Measurements from ENCODE around the gene TM7SF3. TPM values are rescaled to one million over a fixed set of nuclear protein-coding genes. Genes with fewer than 3 reads are reported as not detected.
A peak's percentile ranks its signal among the peaks of the same experiment; 100 is the strongest.

TM7SF3 gene
- total RNA-seq, 1 experiment from 2014 or later = 57.0 TPM

DNA sequence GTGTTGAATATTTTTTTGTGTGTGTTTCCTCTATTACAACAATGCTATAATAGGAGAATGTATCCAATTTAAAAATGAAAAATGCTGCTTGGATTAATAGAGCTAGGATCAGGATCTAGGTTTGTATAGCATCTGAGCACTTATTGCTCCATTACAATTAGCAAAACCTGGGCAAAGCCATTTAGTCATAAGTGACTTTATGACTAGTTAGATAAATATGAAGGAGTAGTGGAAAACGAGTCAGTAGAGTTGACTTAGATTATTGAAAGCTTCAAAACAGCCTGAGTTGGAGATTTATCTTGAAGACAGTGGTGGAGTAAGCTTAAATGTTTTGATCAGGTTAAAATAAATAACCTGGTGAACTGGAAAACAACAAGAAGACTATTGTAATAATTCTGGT, 10.9 kb upstream of the TM7SF3 start:
- Histone ChIP-seq H3K9me2 (ENCODE audit: insufficient read depth) (no peaks in the 10 kb centered on the region), H3F3A (ENCODE audit: insufficient read depth, low read depth) (no peaks in the 10 kb centered on the region; the same call in 1 of the 2 replicates), H3K27me3 (ENCODE audit: insufficient read depth, low read depth) (no peaks in the 10 kb centered on the region), H4K20me1 (ENCODE audit: insufficient read depth) (no peaks in the 10 kb centered on the region), H3K4me2 (no peak overlapping the region), H3K36me3 (ENCODE audit: low read depth) (peaks cover 29% of the 10 kb centered on the region), H3K9me3 (ENCODE audit: insufficient read depth, low read depth) (no peaks in the 10 kb centered on the region), H3K4me1 (replicated peaks; ENCODE audit: insufficient read depth) (peaks cover 13% of the 10 kb centered on the region; the same call in 1 of the 2 replicates), H2AFZ (no peak overlapping the region), H3K79me2 (ENCODE audit: low read depth) (peaks cover 40% of the 10 kb centered on the region), H3K27ac (no peak overlapping the region), H3K4me3 (no peak overlapping the region)
- no TSS peak for BruUV-seq (replicated peaks)
- TF ChIP-seq CTCF (conservative IDR thresholded peaks at IDR 0.05) = no peak
- POLR2A ChIA-PET (ENCODE audit: unreplicated experiment) = interaction anchor here (0.6 to 0.7 kb wide), 2 partner anchors 9 to 934 kb away, joined by 4 to 8 read pairs; no protein-coding TSS in a partner anchor
- CTCF ChIA-PET = interaction anchor here (0.8 kb wide), 1 partner anchor 9 kb away, joined by 3 read pairs; no protein-coding TSS in a partner anchor
- no peak for DNase-seq
- intact Hi-C loops (cut with micrococcal nuclease; ENCODE audit: unreplicated experiment) = no loop called here

DNA sequence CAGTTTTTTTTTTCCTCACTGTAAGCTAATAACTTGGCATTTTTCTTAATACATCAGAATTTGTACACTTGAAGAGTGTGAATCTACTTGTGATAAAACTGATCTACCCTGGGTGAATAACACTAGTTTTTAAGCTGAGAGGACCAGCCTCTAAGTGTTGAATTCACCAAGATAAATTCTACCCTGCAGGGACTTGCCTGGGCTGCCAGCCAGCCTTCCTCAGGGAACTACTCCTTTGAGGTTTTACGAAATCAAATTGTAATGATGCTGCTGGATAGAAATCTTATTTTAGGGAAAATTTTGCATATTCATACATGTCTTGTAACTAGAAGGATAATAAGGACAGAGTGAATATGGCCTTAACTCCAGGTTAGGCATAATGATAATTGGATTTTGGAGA, 10.1 kb upstream of the TM7SF3 start:
- Histone ChIP-seq H3K79me2 (ENCODE audit: low read depth) (peaks cover 40% of the 10 kb centered on the region), H3K4me3 (no peak overlapping the region)
- POLR2A ChIA-PET (ENCODE audit: unreplicated experiment) = interaction anchor here (0.7 kb wide), 1 partner anchor 933 kb away, joined by 8 read pairs; no protein-coding TSS in a partner anchor

GRCh38 chr12:27020761-27021160, 6.6 kb upstream of the TM7SF3 start:
- TF ChIP-seq EZH2 (IDR thresholded peaks at IDR 0.05; ENCODE audit: low read depth) (no peak), CTCF (conservative IDR thresholded peaks at IDR 0.05) (no peak)
- Histone ChIP-seq H4K20me1 (ENCODE audit: insufficient read depth) (no peaks in the 10 kb centered on the region), H3K36me3 (ENCODE audit: low read depth) (no peaks in the 10 kb centered on the region), H3K9me2 (ENCODE audit: insufficient read depth) (no peaks in the 10 kb centered on the region), H3K4me3 (no peak overlapping the region), H3K27ac (no peak overlapping the region), H2AFZ (no peak overlapping the region), H3K9me3 (ENCODE audit: insufficient read depth, low read depth) (no peaks in the 10 kb centered on the region), H3K27me3 (ENCODE audit: insufficient read depth, low read depth) (no peaks in the 10 kb centered on the region), H3K79me2 (ENCODE audit: low read depth) (peaks cover 34% of the 10 kb centered on the region), H3K4me2 (no peak overlapping the region), H3K4me1 (replicated peaks; ENCODE audit: insufficient read depth) (peaks cover 21% of the 10 kb centered on the region; the same call in 1 of the 2 replicates), H3F3A (ENCODE audit: insufficient read depth, low read depth) (no peaks in the 10 kb centered on the region; the same call in none of the 2 replicates)
- POLR2A ChIA-PET (ENCODE audit: unreplicated experiment) = interaction anchor here (0.6 to 0.7 kb wide), 2 partner anchors 294 to 503 kb away, joined by 4 to 5 read pairs; partner anchors contain the start of gene PPFIBP1
- CTCF ChIA-PET = interaction anchor here (0.6 kb wide), 1 partner anchor 28 kb away, joined by 4 read pairs; no protein-coding TSS in a partner anchor
- no peak for DNase-seq
- BruUV-seq (replicated peaks) = no TSS peak
- intact Hi-C loops (cut with micrococcal nuclease; ENCODE audit: unreplicated experiment) = loop anchor here (5.0 kb wide), 1 partner anchor 362 kb away; no protein-coding TSS in a partner anchor

More for the DNA sequence above, 10.1 kb upstream of the TM7SF3 start:
- Histone ChIP-seq H3F3A (ENCODE audit: insufficient read depth, low read depth) (no peaks in the 10 kb centered on the region; the same call in 1 of the 2 replicates), H2AFZ (no peak overlapping the region), H3K9me2 (ENCODE audit: insufficient read depth) (no peaks in the 10 kb centered on the region), H3K9me3 (ENCODE audit: insufficient read depth, low read depth) (no peaks in the 10 kb centered on the region), H3K4me1 (replicated peaks; ENCODE audit: insufficient read depth) (peaks cover 13% of the 10 kb centered on the region; the same call in 1 of the 2 replicates), H3K27me3 (ENCODE audit: insufficient read depth, low read depth) (no peaks in the 10 kb centered on the region), H4K20me1 (ENCODE audit: insufficient read depth) (no peaks in the 10 kb centered on the region), H3K4me2 (peak overlapping the region; percentile 81; the same call in 1 of the 2 replicates), H3K36me3 (ENCODE audit: low read depth) (peaks cover 20% of the 10 kb centered on the region), H3K27ac (no peak overlapping the region)
- no peak for DNase-seq
- no TSS peak for BruUV-seq (replicated peaks)
- TF ChIP-seq CTCF (conservative IDR thresholded peaks at IDR 0.05) (no peak), EZH2 (IDR thresholded peaks at IDR 0.05; ENCODE audit: low read depth) (no peak)
- intact Hi-C loops (cut with micrococcal nuclease; ENCODE audit: unreplicated experiment) = loop anchor here (5.0 kb wide), 1 partner anchor 358 kb away; no protein-coding TSS in a partner anchor
- CTCF ChIA-PET = no interaction called here
